Body of pancreas (tissue), 4 donors: ENCODE measurements around the gene TTLL11.
A peak's percentile ranks its signal among the peaks of the same experiment; 100 is the strongest.

Experiments
- POLR2A ChIP-seq, 3 donors: fragments of 450-650 bp; IDR thresholded peaks; one replicate each; pipeline ENCODE4 v1.6.1; 2016; ENCODE audit warnings: antibody characterized with exemption in 3 of 3, mild to moderate bottlenecking in 2 of 3
- TF ChIP-seq, protein P1 (sequence below), 7 experiments: fragments of 450-650 bp in 4 of 7; fragments of 200-600 bp in 3 of 7; sonication (generic) in 3 of 7; IDR thresholded peaks; one replicate each; pipeline ENCODE4 v1.5.1; 2016 to 2019; ENCODE audit warnings: antibody characterized with exemption in 7 of 7

GRCh38 chr9:122095010-122095767, 2.1 kb upstream of the TTLL11 start:
- TF ChIP-seq POLR2A (IDR thresholded peaks at IDR 0.05), result no peak
- TF ChIP-seq, protein P1, sequence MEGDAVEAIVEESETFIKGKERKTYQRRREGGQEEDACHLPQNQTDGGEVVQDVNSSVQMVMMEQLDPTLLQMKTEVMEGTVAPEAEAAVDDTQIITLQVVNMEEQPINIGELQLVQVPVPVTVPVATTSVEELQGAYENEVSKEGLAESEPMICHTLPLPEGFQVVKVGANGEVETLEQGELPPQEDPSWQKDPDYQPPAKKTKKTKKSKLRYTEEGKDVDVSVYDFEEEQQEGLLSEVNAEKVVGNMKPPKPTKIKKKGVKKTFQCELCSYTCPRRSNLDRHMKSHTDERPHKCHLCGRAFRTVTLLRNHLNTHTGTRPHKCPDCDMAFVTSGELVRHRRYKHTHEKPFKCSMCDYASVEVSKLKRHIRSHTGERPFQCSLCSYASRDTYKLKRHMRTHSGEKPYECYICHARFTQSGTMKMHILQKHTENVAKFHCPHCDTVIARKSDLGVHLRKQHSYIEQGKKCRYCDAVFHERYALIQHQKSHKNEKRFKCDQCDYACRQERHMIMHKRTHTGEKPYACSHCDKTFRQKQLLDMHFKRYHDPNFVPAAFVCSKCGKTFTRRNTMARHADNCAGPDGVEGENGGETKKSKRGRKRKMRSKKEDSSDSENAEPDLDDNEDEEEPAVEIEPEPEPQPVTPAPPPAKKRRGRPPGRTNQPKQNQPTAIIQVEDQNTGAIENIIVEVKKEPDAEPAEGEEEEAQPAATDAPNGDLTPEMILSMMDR (IDR thresholded peaks at IDR 0.05), result peak; percentile 27 to 57 (median 52)
